Karpas-422 (cell line): ENCODE results near the gene OXSR1. TPM values are rescaled to one million over a fixed set of nuclear protein-coding genes. Genes with fewer than 3 reads are reported as not detected.
"Not testable (repeated sequence)": the region's sequence is repeated elsewhere in the genome, so short reads cannot be mapped to it uniquely, and the experiment has no call there.

ENCODE experiments used
- DNase-seq: peaks from one replicate; pipeline ENCODE4 v3.0.0-alpha.2; 2015
- H2AFZ ChIP-seq: fragments of 200-600 bp; sonication (generic); 2 replicates; pipeline ENCODE4 v1.6.1; 2014; ENCODE audit warnings: antibody characterized with exemption, low read length, mixed read lengths
- H3K27ac ChIP-seq: fragments of 200-600 bp; sonication (generic); 2 replicates; pipeline ENCODE4 v1.5.1; 2014; ENCODE audit warnings: mild to moderate bottlenecking, low read length, moderate library complexity
- H3K27me3 ChIP-seq: fragments of 200-600 bp; sonication (generic); 2 replicates; pipeline ENCODE4 v1.6.1; 2014; ENCODE audit warnings: low read length, mixed read lengths
- H3K36me3 ChIP-seq: fragments of 200-600 bp; sonication (generic); 2 replicates; pipeline ENCODE4 v1.6.1; 2014; ENCODE audit warnings: low read length, mixed read lengths; ENCODE audit not compliant: insufficient read depth
- H3K4me1 ChIP-seq: fragments of 200-600 bp; sonication (generic); 2 replicates; pipeline ENCODE4 v1.6.1; 2014; ENCODE audit warnings: mild to moderate bottlenecking, low read length, mixed read lengths
- H3K4me2 ChIP-seq: fragments of 200-600 bp; sonication (generic); 2 replicates; pipeline ENCODE4 v1.6.1; 2014; ENCODE audit warnings: low read length, low read depth, mild to moderate bottlenecking; ENCODE audit not compliant: poor library complexity, severe bottlenecking
- H3K4me3 ChIP-seq: fragments of 200-600 bp; sonication (generic); 2 replicates; pipeline ENCODE4 v1.5.1; 2014; ENCODE audit warnings: mild to moderate bottlenecking, antibody characterized with exemption, low read length, mixed read lengths
- H3K79me2 ChIP-seq: fragments of 200-600 bp; sonication (generic); 2 replicates; pipeline ENCODE4 v1.6.1; 2014; ENCODE audit warnings: mild to moderate bottlenecking, low read length, mixed read lengths
- H3K9ac ChIP-seq: fragments of 200-600 bp; sonication (generic); 2 replicates; pipeline ENCODE4 v1.6.0; 2014; ENCODE audit warnings: low read length
- H3K9me2 ChIP-seq: fragments of 200-600 bp; sonication (generic), shearing (Covaris generic); replicated peaks from 2 replicates; pipeline ENCODE4 v1.6.0; 2014; ENCODE audit warnings: mild to moderate bottlenecking, low read length, moderate library complexity; ENCODE audit not compliant: insufficient read depth
- H3K9me3 ChIP-seq: fragments of 300-700, 200-600 bp; sonication (generic); 2 replicates; pipeline ENCODE4 v1.6.1; 2014; ENCODE audit warnings: low read length, mixed read lengths
- H4K20me1 ChIP-seq: fragments of 200-600 bp; sonication (generic); 2 replicates; pipeline ENCODE4 v1.6.1; 2014; ENCODE audit warnings: mild to moderate bottlenecking, antibody characterized with exemption, low read length, low read depth; ENCODE audit not compliant: insufficient read depth
- total RNA-seq: library from RNA; depleted of rRNA; stranded (reverse); fragments of >200 nt; shearing (Covaris generic); gene quantifications from 2 replicates; pipeline ENCODE4 v1.2.3, GENCODE V29; 2014; ENCODE audit warnings: low replicate concordance

OXSR1 gene
- total RNA-seq, 1 experiment from 2014 or later: 55.3 TPM

DNA sequence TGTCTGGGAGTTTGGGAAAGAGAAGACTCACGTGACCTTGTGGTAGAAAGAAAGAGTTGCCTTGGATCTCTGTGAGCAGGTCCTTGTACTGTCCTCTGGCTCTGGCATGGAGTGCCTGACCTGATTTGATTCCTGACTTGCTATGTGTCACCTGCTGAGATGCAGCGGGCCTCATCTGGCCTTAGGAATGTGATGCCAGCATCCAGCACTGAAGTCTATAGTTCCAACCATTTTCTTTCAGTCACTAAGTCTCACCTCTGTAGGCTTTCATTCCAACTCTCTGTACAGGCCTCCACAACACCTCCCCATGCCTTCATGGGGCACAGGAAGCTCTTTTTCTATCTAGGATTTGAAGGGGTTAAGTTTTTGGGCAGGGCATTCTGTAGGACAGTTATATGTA lies 12.1 kb upstream of the OXSR1 start:
- Histone ChIP-seq H3K79me2 (no peaks in the 10 kb centered on the region), H3K9me2 (no peaks in the 10 kb centered on the region), H3K36me3 (no peaks in the 10 kb centered on the region), H3K27me3 (no peaks in the 10 kb centered on the region), H3K9ac (no peak overlapping the region), H2AFZ (no peak overlapping the region), H3K4me1 (peaks cover 4% of the 10 kb centered on the region; the same call in 1 of the 2 replicates), H3K4me2 (no peak overlapping the region), H3K27ac (no peak overlapping the region), H3K9me3 (no peaks in the 10 kb centered on the region), H3K4me3 (no peak overlapping the region), H4K20me1 (no peaks in the 10 kb centered on the region)
- no peak for DNase-seq

DNA sequence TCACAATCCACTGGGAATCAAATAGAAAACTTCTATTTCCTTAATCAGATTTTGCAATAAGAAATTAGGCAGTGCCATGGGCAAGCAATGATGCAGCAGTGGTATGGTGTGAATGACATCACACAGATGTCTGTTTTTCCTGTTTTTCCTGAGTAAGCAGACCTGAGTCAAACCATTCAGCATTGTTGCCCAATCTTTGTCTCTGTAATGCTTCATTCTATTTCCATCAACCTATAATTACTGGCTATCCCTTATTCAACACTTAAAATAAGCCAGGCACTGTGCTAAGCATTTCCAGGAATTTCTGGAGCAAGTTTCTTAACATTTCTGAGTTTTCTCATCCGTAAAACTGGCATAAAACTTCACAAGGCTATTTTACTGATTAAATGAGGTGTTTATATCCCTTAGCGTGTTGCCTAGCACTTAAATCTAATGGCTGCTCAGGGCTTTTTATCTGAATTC lies 11.3 kb upstream of the OXSR1 start:
- Histone ChIP-seq H3K9ac (no peak overlapping the region), H3K27ac (no peak overlapping the region), H3K36me3 (no peaks in the 10 kb centered on the region), H3K4me3 (no peak overlapping the region), H4K20me1 (no peaks in the 10 kb centered on the region), H3K9me2 (no peaks in the 10 kb centered on the region), H3K4me1 (peaks cover 4% of the 10 kb centered on the region; the same call in 1 of the 2 replicates), H3K4me2 (no peak overlapping the region), H3K9me3 (no peaks in the 10 kb centered on the region), H2AFZ (no peak overlapping the region), H3K79me2 (no peaks in the 10 kb centered on the region), H3K27me3 (no peaks in the 10 kb centered on the region)
- DNase-seq: no peak

DNA sequence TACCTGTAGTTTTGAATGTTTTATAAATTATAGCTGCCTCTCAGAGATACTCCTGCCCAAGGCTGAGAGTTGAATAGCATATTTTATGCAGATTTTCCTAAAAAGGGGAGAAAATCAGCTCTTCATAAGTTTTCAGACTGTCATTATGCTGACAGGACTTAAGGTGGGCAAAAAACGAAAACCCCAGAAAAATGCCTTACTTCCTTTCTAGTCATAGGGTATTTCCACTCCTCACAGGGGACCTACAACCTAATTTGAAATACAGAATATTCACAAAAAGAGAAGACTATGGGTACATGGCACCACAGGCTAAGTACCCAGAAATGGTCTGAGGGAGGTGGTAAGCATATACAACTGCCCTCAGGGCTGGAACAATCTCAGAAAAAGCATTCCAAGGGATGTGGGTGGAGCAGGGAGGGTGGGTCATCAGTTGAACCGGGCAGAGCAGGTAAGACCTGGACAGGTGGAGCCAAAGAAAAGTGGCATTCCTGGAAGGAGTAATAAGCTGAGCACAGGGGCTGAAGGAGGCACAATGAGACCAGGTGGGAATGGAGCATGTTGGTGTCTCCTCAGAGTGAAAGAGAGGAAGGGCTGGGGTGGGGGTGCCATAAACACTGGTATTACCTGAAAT lies 10.6 kb upstream of the OXSR1 start:
- Histone ChIP-seq H3K36me3 (no peaks in the 10 kb centered on the region), H2AFZ (no peak overlapping the region), H3K4me1 (no peaks in the 10 kb centered on the region), H3K9ac (no peak overlapping the region), H3K9me3 (no peaks in the 10 kb centered on the region), H3K9me2 (no peaks in the 10 kb centered on the region), H3K4me3 (no peak overlapping the region), H3K27me3 (no peaks in the 10 kb centered on the region), H3K4me2 (no peak overlapping the region), H4K20me1 (no peaks in the 10 kb centered on the region), H3K27ac (no peak overlapping the region), H3K79me2 (no peaks in the 10 kb centered on the region)
- no peak for DNase-seq

DNA sequence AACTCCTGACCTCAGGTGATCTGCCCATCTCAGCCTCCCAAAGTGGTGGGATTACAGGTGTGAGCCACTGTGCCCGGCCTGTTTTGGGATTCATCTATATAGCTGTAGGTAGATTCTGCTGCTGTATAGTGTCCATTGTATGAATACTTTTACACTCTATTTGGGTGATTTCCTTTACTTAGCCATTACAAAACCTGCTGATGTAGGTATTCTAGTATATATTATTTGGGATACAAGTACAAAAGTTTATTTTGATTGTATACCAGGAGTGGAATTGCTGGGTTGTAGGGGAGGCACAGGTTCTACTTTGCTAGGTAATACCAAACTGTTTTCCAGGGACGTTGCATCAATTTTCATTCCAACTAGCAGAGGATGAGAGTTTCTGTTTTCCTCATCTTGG lies 9.5 kb upstream of the OXSR1 start:
- Histone ChIP-seq H2AFZ (no peak overlapping the region), H3K9me3 (no peaks in the 10 kb centered on the region), H3K4me3 (no peak overlapping the region), H4K20me1 (no peaks in the 10 kb centered on the region), H3K4me1 (no peaks in the 10 kb centered on the region), H3K27ac (no peak overlapping the region), H3K27me3 (no peaks in the 10 kb centered on the region), H3K36me3 (no peaks in the 10 kb centered on the region), H3K4me2 (no peak overlapping the region), H3K9ac (no peak overlapping the region), H3K79me2 (no peaks in the 10 kb centered on the region), H3K9me2 (no peaks in the 10 kb centered on the region)
- DNase-seq: no peak

DNA sequence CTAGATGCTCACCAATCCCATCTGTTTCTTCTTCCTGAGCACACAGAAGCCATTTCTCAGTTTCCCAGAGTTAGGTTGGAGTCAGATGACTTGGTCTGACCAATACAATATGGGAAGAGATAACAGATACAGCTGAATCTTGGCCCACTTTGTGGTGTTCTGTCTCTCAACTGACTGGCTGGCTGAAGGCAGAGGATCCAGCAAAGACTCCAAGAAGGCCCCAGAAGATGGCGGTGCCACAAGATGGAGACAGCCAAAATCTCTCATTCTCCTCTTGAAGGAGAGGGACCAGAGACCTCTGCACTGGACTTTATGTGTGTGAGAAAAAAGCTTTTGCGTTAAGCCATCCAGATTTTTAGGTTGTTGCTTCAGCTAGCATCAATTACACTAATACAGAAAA lies 8.2 kb upstream of the OXSR1 start:
- no peaks in the 10 kb centered on the region for H4K20me1 ChIP-seq
- H3K9ac ChIP-seq: no peak overlapping the region
- H3K27me3 ChIP-seq: no peaks in the 10 kb centered on the region
- no peaks in the 10 kb centered on the region for H3K9me2 ChIP-seq
- no peaks in the 10 kb centered on the region for H3K9me3 ChIP-seq
- H3K4me3 ChIP-seq: no peak overlapping the region
- no peaks in the 10 kb centered on the region for H3K36me3 ChIP-seq
- DNase-seq: no peak
- H3K4me2 ChIP-seq: no peak overlapping the region
- no peak overlapping the region for H2AFZ ChIP-seq
- no peaks in the 10 kb centered on the region for H3K4me1 ChIP-seq
- H3K27ac ChIP-seq: no peak overlapping the region
- H3K79me2 ChIP-seq: no peaks in the 10 kb centered on the region

DNA sequence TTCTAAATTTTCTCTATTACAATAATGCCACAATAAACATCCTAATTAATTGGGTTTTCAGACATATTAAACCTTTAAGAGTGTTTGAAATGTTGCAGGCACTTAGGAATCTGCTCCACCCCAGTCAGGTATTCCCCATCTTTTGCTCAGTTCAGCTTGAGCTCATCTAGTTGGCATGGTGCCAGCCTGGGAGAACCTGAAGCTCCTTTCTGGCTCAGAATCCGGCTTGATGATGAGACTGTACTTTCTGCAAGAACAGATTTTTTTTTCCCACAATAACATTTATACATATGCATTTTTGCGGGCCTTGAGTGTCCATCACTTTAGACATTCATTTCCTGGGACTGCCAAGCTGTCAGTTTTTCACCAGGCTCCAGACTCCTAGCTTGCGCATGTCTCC lies 7.7 kb upstream of the OXSR1 start:
- Histone ChIP-seq H3K4me3 (no peak overlapping the region), H3K9me3 (no peaks in the 10 kb centered on the region), H3K9me2 (no peaks in the 10 kb centered on the region), H3K27me3 (no peaks in the 10 kb centered on the region), H3K79me2 (no peaks in the 10 kb centered on the region), H4K20me1 (no peaks in the 10 kb centered on the region), H3K9ac (no peak overlapping the region), H2AFZ (no peak overlapping the region), H3K36me3 (no peaks in the 10 kb centered on the region), H3K4me1 (no peaks in the 10 kb centered on the region), H3K27ac (no peak overlapping the region), H3K4me2 (no peak overlapping the region)
- DNase-seq: no peak

DNA sequence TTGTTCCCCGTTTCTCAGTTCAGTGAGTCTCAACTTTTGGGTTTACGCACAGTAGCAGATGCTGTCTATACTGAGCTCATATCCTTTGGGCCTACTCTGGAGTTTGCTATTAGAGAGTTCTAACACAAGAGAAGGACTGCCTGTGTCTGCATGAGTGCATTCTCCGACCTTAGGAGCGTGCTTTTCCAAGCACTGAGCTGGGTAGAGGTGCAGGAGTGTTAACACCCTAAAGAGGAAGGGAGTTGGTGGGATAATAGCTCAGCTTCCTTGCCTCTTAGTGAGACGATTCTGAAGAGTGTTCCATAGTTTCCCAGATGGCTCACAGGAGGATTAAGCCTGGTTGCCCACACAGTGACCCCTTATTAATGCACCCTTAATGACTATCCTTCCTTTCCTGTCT lies 6.9 kb upstream of the OXSR1 start:
- Histone ChIP-seq H3K9ac (no peak overlapping the region), H3K27ac (no peak overlapping the region), H2AFZ (no peak overlapping the region), H3K79me2 (no peaks in the 10 kb centered on the region), H3K9me3 (no peaks in the 10 kb centered on the region), H3K36me3 (no peaks in the 10 kb centered on the region), H3K4me2 (no peak overlapping the region), H3K4me3 (no peak overlapping the region), H4K20me1 (no peaks in the 10 kb centered on the region), H3K9me2 (no peaks in the 10 kb centered on the region), H3K27me3 (no peaks in the 10 kb centered on the region), H3K4me1 (peaks cover 1% of the 10 kb centered on the region)
- DNase-seq: no peak

DNA sequence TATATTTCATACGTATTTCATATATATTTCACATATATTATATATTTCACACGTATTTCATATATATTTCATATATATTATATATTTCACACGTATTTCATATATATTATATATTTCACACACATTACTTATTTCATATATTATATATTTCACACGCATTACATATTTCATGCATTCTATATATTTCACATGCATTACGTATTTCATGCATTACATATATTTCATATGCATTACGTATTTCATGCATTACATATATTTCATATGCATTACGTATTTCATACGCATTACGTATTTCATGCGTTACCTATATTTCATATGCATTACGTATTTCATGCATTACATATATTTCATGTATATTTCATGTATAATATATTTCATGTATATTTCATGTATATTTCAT lies 4.6 kb upstream of the OXSR1 start:
- H3K9me3 ChIP-seq, H3K9ac ChIP-seq, DNase-seq, H3K36me3 ChIP-seq, H4K20me1 ChIP-seq, H3K27me3 ChIP-seq, H3K4me3 ChIP-seq, H3K9me2 ChIP-seq, H3K27ac ChIP-seq, H3K79me2 ChIP-seq, H3K4me2 ChIP-seq, H2AFZ ChIP-seq: not testable (repeated sequence)
- H3K4me1 ChIP-seq: peaks cover 11% of the 10 kb centered on the region
